VCaP (cell line): ENCODE data around the gene PRMT1.

Experiments used
- H3K27ac ChIP-seq: fragments of 450-650 bp; 2 replicates; pipeline ENCODE4 v1.5.1; 2017
- CTCF ChIP-seq: fragments of 450-650 bp; conservative IDR thresholded peaks from 2 replicates; pipeline ENCODE4 v1.5.1; 2017; ENCODE audit warnings: mild to moderate bottlenecking, moderate library complexity

The PRMT1 gene

GRCh38 chr19:49677901-49678674 is 1.0 kb downstream of the PRMT1 start:
- H3K27ac ChIP-seq, result peak overlapping the region; percentile 96
- peak; percentile 75 for TF ChIP-seq CTCF

- TF ChIP-seq CTCF, result no peak
- H3K27ac ChIP-seq, result peak overlapping the region; percentile 96
Measured at GRCh38 chr19:49678985-49679770, 2.1 kb downstream of the PRMT1 start.

GRCh38 chr19:49679771-49680413 is 2.8 kb downstream of the PRMT1 start:
- TF ChIP-seq CTCF, result no peak
- peak overlapping the region; percentile 96 for H3K27ac ChIP-seq

- peak overlapping the region; percentile 96 for H3K27ac ChIP-seq
Measured at GRCh38 chr19:49680421-49681351, 3.6 kb downstream of the PRMT1 start.

GRCh38 chr19:49681830-49682229 is 4.8 kb downstream of the PRMT1 start:
- no peak for TF ChIP-seq CTCF
- H3K27ac ChIP-seq, result no peak overlapping the region

More at GRCh38 chr19:49680421-49681351, 3.6 kb downstream of the PRMT1 start:
- TF ChIP-seq CTCF, result peak; percentile 100

GRCh38 chr19:49682274-49682673 is 5.2 kb downstream of the PRMT1 start:
- no peak for TF ChIP-seq CTCF

More at GRCh38 chr19:49682274-49682673, 5.2 kb downstream of the PRMT1 start:
- no peak overlapping the region for H3K27ac ChIP-seq
